ENCODE measurements around the gene GNG8. TPM values are rescaled to one million over a fixed set of nuclear protein-coding genes. Genes with fewer than 3 reads are reported as not detected.

GNG8 gene
- total and polyA plus RNA-seq, 2 experiments from 2014 or later: 4.6 TPM; not detected in 1

DNA sequence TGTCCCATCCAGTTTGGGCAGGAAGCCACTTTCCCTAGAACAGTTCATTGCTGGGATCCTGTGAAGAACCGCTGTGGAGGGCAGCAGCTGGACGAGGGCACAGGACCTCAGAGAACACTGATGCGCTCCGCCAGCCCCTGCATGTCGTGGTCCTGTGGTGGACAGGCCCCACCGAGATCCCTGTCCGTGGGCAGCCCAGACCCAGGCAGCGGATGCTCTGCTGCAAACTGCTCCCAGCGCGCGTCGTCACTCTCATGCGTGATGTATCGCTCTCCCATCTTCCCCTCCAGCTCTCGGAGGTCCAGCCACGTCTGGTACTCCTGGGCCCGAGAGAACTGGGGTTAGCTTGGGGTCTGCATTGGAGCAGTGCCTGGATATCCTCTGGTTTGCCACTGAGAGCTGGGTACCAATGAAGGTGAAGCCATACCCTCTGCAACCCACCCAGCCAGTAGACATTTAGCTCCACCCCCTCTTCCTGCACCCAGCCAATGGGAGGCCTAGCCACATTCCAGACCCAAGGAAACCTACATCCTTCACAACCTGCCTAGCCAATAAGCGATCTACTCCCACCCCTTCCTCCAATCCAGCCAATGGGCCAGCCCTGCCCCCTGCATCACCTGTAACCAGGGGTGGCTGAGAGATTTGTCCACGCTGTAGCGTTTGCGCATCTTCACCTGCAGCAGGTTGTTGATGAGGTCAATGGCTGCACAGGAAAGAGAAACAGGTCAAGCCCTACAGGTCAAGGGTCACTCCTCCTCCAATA is 38.6 kb upstream of the GNG8 start:
- WGBS (ENCODE audit: low lambda C conversion rate, missing lambda C conversion rate): 99% methylated on average over 21 of the region's 21 CpGs
- H2AFZ ChIP-seq: no peak overlapping the region
- H3K4me2 ChIP-seq: no peak overlapping the region
- DNase-seq (ENCODE audit: low spot score): no peak
- H4K20me1 ChIP-seq (ENCODE audit: insufficient read depth, poor library complexity, severe bottlenecking): no peaks in the 10 kb centered on the region
- no peaks in the 10 kb centered on the region for H3K36me3 ChIP-seq (replicated peaks; ENCODE audit: insufficient read depth, low read depth)
- H3K79me2 ChIP-seq: no peaks in the 10 kb centered on the region
- H3K27ac ChIP-seq: no peak overlapping the region
- H3K9me3 ChIP-seq (ENCODE audit: low read depth): no peaks in the 10 kb centered on the region
- H3K9me2 ChIP-seq (replicated peaks; ENCODE audit: insufficient read depth): no peaks in the 10 kb centered on the region
- H3K27me3 ChIP-seq: no peaks in the 10 kb centered on the region
- no peak overlapping the region for H3K4me3 ChIP-seq
- no peaks in the 10 kb centered on the region for H3K4me1 ChIP-seq (ENCODE audit: insufficient read depth)
- TF ChIP-seq, protein P1, sequence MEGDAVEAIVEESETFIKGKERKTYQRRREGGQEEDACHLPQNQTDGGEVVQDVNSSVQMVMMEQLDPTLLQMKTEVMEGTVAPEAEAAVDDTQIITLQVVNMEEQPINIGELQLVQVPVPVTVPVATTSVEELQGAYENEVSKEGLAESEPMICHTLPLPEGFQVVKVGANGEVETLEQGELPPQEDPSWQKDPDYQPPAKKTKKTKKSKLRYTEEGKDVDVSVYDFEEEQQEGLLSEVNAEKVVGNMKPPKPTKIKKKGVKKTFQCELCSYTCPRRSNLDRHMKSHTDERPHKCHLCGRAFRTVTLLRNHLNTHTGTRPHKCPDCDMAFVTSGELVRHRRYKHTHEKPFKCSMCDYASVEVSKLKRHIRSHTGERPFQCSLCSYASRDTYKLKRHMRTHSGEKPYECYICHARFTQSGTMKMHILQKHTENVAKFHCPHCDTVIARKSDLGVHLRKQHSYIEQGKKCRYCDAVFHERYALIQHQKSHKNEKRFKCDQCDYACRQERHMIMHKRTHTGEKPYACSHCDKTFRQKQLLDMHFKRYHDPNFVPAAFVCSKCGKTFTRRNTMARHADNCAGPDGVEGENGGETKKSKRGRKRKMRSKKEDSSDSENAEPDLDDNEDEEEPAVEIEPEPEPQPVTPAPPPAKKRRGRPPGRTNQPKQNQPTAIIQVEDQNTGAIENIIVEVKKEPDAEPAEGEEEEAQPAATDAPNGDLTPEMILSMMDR (IDR thresholded peaks at IDR 0.05; ENCODE audit: poor library complexity): no peak

DNA sequence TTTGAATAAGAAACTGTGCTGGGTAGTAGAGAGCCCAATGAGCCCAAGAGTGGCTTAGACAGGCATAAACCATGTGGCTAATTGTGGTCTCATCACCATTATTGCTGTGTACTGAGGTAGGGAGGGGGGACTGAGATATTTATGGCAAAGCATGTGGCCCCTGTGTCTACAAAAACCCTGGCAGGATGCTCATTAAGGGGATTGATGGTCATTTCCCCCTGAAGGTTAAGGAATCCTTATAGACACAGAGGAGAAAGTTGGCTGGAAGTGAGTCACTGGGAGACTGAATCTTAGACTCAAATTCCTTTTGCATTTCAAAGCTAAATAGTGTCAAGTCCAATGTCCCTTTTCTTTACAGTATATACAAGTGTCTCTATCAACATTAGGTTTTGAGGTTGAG is 34.8 kb upstream of the GNG8 start:
- no peak overlapping the region for H3K4me3 ChIP-seq
- H3K4me1 ChIP-seq (ENCODE audit: insufficient read depth): no peaks in the 10 kb centered on the region
- H3K27ac ChIP-seq: no peak overlapping the region
- no peaks in the 10 kb centered on the region for H3K9me2 ChIP-seq (replicated peaks; ENCODE audit: insufficient read depth)
- TF ChIP-seq, protein P1 (IDR thresholded peaks at IDR 0.05; ENCODE audit: poor library complexity): no peak
- H3K9me3 ChIP-seq (ENCODE audit: low read depth): no peaks in the 10 kb centered on the region
- no peaks in the 10 kb centered on the region for H3K79me2 ChIP-seq
- H3K27me3 ChIP-seq: no peaks in the 10 kb centered on the region
- no peak for DNase-seq (ENCODE audit: low spot score)
- no peak overlapping the region for H3K4me2 ChIP-seq
- H2AFZ ChIP-seq: no peak overlapping the region
- no peaks in the 10 kb centered on the region for H3K36me3 ChIP-seq (replicated peaks; ENCODE audit: insufficient read depth, low read depth)
- H4K20me1 ChIP-seq (ENCODE audit: insufficient read depth, poor library complexity, severe bottlenecking): no peaks in the 10 kb centered on the region

DNA sequence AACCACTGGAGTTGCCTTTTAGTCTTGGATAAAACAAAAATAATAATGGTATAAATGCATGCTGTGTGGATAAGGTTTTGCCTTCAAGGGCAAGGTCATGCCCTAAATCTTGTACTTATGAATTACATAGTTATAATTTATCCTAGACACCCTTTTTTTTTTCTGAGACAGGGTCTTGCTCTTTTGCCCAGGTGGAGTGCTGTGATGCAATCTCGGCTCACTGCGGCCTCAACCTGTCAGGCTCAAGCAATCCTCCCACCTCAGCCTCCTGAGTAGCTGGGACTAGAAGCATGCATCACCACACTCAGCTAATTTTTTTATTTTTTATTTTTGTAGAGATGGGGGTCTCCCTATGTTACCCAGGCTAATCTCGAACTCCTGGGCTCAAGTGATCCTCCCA is 32.7 kb upstream of the GNG8 start:
- Histone ChIP-seq H3K4me1 (ENCODE audit: insufficient read depth) (no peaks in the 10 kb centered on the region), H3K36me3 (replicated peaks; ENCODE audit: insufficient read depth, low read depth) (no peaks in the 10 kb centered on the region), H3K9me3 (ENCODE audit: low read depth) (no peaks in the 10 kb centered on the region), H3K27me3 (no peaks in the 10 kb centered on the region), H3K4me2 (no peak overlapping the region), H3K27ac (no peak overlapping the region), H4K20me1 (ENCODE audit: insufficient read depth, poor library complexity, severe bottlenecking) (no peaks in the 10 kb centered on the region), H2AFZ (no peak overlapping the region), H3K9me2 (replicated peaks; ENCODE audit: insufficient read depth) (no peaks in the 10 kb centered on the region), H3K4me3 (no peak overlapping the region), H3K79me2 (no peaks in the 10 kb centered on the region)
- no peak for TF ChIP-seq EZH2 (IDR thresholded peaks at IDR 0.05; ENCODE audit: borderline replicate concordance)
- TF ChIP-seq EZH2phosphoT487 (IDR thresholded peaks at IDR 0.05; ENCODE audit: low read depth, severe bottlenecking, unreplicated experiment): no peak
- TF ChIP-seq, protein P1 (IDR thresholded peaks at IDR 0.05; ENCODE audit: poor library complexity): no peak
- 97% methylated on average over 3 of the region's 3 CpGs for WGBS (ENCODE audit: low lambda C conversion rate, missing lambda C conversion rate)
- DNase-seq (ENCODE audit: low spot score): no peak

DNA sequence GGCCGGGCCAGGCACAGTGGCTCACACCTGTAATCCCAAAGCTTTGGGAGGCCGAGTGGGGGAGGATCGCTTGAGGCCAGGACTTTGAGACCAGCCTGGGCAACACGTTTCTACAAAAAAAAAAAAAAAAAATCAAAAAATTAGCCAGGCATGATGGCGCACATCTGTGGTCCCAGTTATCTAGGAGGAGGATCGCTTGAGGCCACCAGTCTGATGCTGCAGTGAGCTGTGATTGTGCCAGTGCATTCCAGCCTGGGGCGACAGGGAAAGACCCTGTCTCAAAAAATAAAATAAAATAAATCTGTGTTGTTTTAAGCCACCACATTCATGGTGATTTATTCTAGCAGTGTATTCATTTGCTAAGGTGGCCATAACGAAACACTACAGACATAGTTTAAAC is 29.1 kb upstream of the GNG8 start:
- Histone ChIP-seq H3K9me2 (replicated peaks; ENCODE audit: insufficient read depth) (no peaks in the 10 kb centered on the region), H3K9me3 (ENCODE audit: low read depth) (no peaks in the 10 kb centered on the region)
- 93% methylated on average over 8 of the region's 8 CpGs for WGBS (ENCODE audit: low lambda C conversion rate, missing lambda C conversion rate)

More for the DNA sequence above, 29.1 kb upstream of the GNG8 start:
- Histone ChIP-seq H3K4me1 (ENCODE audit: insufficient read depth) (no peaks in the 10 kb centered on the region), H2AFZ (no peak overlapping the region), H3K27me3 (peaks cover 3% of the 10 kb centered on the region), H3K27ac (no peak overlapping the region), H3K4me2 (no peak overlapping the region), H3K79me2 (peaks cover 4% of the 10 kb centered on the region), H3K36me3 (replicated peaks; ENCODE audit: insufficient read depth, low read depth) (no peaks in the 10 kb centered on the region), H4K20me1 (ENCODE audit: insufficient read depth, poor library complexity, severe bottlenecking) (no peaks in the 10 kb centered on the region), H3K4me3 (no peak overlapping the region)
- DNase-seq (ENCODE audit: low spot score): no peak
- TF ChIP-seq, protein P1 (IDR thresholded peaks at IDR 0.05; ENCODE audit: poor library complexity): no peak
- no peak for TF ChIP-seq EZH2phosphoT487 (IDR thresholded peaks at IDR 0.05; ENCODE audit: low read depth, severe bottlenecking, unreplicated experiment)
- no peak for TF ChIP-seq EZH2 (IDR thresholded peaks at IDR 0.05; ENCODE audit: borderline replicate concordance)

Data from hepatocyte (in vitro differentiated cells).